Measurements from ENCODE around the gene LBHD2. TPM values are rescaled to one million over a fixed set of nuclear protein-coding genes. Genes with fewer than 3 reads are reported as not detected.

LBHD2 gene
- polyA plus RNA-seq, 1 of the 3 experiments (the other 2 are of a cell fraction), result not detected

GRCh38 chr14:103070971-103071542 is 13.0 kb upstream of the LBHD2 start:
- Histone ChIP-seq H3K79me2 (ENCODE audit: insufficient read depth) (no peaks in the 10 kb centered on the region), H3K9me2 (no peaks in the 10 kb centered on the region), H3K4me1 (ENCODE audit: control insufficient read depth in 1 of 2, insufficient read depth in 2 of 2, low read depth in 1 of 2, low read length in 1 of 2) (peaks cover 0 to 8% of the 10 kb centered on the region in 2 experiments; a peak in 1 of 4 replicates), H3K9me3 (no peaks in the 10 kb centered on the region), H3K27ac (ENCODE audit: low read depth in 2 of 2, low read length in 1 of 2) (no peak overlapping the region), H2AFZ (ENCODE audit: low read depth) (no peak overlapping the region), H3K4me3 (ENCODE audit: low read depth in 2 of 2, low read length in 1 of 2) (no peak overlapping the region), H3K4me2 (no peak overlapping the region), H4K20me1 (ENCODE audit: insufficient read depth) (no peaks in the 10 kb centered on the region), H3K27me3 (ENCODE audit: insufficient read depth) (no peaks in the 10 kb centered on the region), H3K9ac (no peak overlapping the region), H3F3A (replicated peaks; ENCODE audit: insufficient read depth) (no peaks in the 10 kb centered on the region), H3K36me3 (replicated peaks in 1 of 2; ENCODE audit: control insufficient read depth in 1 of 2, insufficient read depth in 2 of 2, low read length in 1 of 2) (no peaks in the 10 kb centered on the region)
- WGBS (ENCODE audit: low lambda C conversion rate), result 84% methylated on average over 16 of the region's 21 CpGs
- ChIA-PET CTCF (interaction anchor here (1.2 kb wide), 1 partner anchor 221 kb away, joined by 3 read pairs; no protein-coding TSS in a partner anchor), POLR2A (no interaction called here)
- DNase-seq, result no peak
- TF ChIP-seq RFX5 (IDR thresholded peaks at IDR 0.05; ENCODE audit: low read length), result no peak
- TF ChIP-seq GATA2 (CRISPR knock-in tag; IDR thresholded peaks at IDR 0.05), result no peak
- no peak for TF ChIP-seq USF2 (IDR thresholded peaks at IDR 0.05; ENCODE audit: borderline replicate concordance, low read depth, low read length)
- TF ChIP-seq JUND (IDR thresholded peaks at IDR 0.05), result no peak
- TF ChIP-seq RXRA (IDR thresholded peaks at IDR 0.05; ENCODE audit: borderline replicate concordance, low read depth), result no peak

DNA sequence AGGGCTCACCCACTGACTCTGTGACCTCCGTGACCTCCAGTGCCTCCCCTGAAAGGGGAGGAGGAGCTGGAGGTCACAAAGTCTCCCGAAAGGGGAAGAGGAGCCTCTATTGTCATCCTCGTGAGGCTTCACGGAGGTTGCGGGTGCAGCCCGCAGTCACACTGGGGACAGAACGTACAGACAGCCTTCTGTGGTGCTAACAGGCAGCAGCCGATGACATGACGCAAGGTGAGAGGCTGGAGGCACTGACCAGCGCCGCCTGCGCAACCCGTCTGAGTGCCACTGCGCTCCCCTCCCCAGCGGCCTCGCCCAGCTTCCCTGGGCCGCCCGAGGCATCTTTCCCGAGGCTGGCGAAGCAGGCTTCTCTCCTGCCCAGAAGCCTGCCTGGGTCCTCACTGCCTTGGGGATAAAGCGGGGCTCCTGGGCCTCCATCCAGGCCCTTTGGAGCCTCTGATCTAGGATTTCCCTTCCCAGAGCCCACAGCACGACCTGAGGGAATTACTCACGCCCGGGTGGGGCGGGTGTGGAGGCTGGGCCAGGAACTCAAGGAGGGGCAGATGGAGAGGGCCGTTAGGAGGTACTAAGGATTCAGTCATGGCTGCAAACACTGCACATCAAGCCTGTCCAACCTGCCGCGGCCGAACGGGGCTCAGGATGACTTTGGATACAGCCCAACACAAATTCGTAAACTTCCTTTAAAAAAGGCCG is 12.3 kb upstream of the LBHD2 start:
- Histone ChIP-seq H3K9ac (no peak overlapping the region), H3K27me3 (ENCODE audit: insufficient read depth) (no peaks in the 10 kb centered on the region), H3K4me2 (no peak overlapping the region), H3K79me2 (ENCODE audit: insufficient read depth) (no peaks in the 10 kb centered on the region), H3F3A (replicated peaks; ENCODE audit: insufficient read depth) (no peaks in the 10 kb centered on the region), H3K9me2 (no peaks in the 10 kb centered on the region), H3K4me3 (ENCODE audit: low read depth in 2 of 2, low read length in 1 of 2) (no peak overlapping the region), H4K20me1 (ENCODE audit: insufficient read depth) (no peaks in the 10 kb centered on the region), H3K27ac (ENCODE audit: low read depth in 2 of 2, low read length in 1 of 2) (no peak overlapping the region), H2AFZ (ENCODE audit: low read depth) (no peak overlapping the region), H3K36me3 (replicated peaks in 1 of 2; ENCODE audit: control insufficient read depth in 1 of 2, insufficient read depth in 2 of 2, low read length in 1 of 2) (no peaks in the 10 kb centered on the region), H3K4me1 (ENCODE audit: control insufficient read depth in 1 of 2, insufficient read depth in 2 of 2, low read depth in 1 of 2, low read length in 1 of 2) (peaks cover 0 to 8% of the 10 kb centered on the region in 2 experiments; a peak in 1 of 4 replicates), H3K9me3 (no peaks in the 10 kb centered on the region)
- TF ChIP-seq POLR2AphosphoS5 (IDR thresholded peaks at IDR 0.05; ENCODE audit: low read depth, low read length) (no peak), NRF1 (IDR thresholded peaks at IDR 0.05; ENCODE audit: low read depth, low read length) (no peak), FOSL2 (IDR thresholded peaks at IDR 0.05; ENCODE audit: borderline replicate concordance, low read depth) (no peak), RAD21 (IDR thresholded peaks at IDR 0.05; ENCODE audit: low read length) (no peak), ZBTB33 (IDR thresholded peaks at IDR 0.05; ENCODE audit: borderline replicate concordance, low read depth) (no peak), SMC3 (IDR thresholded peaks at IDR 0.05; ENCODE audit: low read depth, low read length) (no peak), MXI1 (IDR thresholded peaks at IDR 0.05; ENCODE audit: low read depth, low read length) (no peak), RXRA (IDR thresholded peaks at IDR 0.05; ENCODE audit: borderline replicate concordance, low read depth) (no peak), YY1 (IDR thresholded peaks at IDR 0.05; ENCODE audit: low read depth) (no peak), USF2 (IDR thresholded peaks at IDR 0.05; ENCODE audit: borderline replicate concordance, low read depth, low read length) (no peak), TCF12 (IDR thresholded peaks at IDR 0.05) (no peak), SIN3A (IDR thresholded peaks at IDR 0.05; ENCODE audit: borderline replicate concordance, low read depth, low read length) (no peak), JUND (IDR thresholded peaks at IDR 0.05) (no peak)
- TF ChIP-seq, protein P1, sequence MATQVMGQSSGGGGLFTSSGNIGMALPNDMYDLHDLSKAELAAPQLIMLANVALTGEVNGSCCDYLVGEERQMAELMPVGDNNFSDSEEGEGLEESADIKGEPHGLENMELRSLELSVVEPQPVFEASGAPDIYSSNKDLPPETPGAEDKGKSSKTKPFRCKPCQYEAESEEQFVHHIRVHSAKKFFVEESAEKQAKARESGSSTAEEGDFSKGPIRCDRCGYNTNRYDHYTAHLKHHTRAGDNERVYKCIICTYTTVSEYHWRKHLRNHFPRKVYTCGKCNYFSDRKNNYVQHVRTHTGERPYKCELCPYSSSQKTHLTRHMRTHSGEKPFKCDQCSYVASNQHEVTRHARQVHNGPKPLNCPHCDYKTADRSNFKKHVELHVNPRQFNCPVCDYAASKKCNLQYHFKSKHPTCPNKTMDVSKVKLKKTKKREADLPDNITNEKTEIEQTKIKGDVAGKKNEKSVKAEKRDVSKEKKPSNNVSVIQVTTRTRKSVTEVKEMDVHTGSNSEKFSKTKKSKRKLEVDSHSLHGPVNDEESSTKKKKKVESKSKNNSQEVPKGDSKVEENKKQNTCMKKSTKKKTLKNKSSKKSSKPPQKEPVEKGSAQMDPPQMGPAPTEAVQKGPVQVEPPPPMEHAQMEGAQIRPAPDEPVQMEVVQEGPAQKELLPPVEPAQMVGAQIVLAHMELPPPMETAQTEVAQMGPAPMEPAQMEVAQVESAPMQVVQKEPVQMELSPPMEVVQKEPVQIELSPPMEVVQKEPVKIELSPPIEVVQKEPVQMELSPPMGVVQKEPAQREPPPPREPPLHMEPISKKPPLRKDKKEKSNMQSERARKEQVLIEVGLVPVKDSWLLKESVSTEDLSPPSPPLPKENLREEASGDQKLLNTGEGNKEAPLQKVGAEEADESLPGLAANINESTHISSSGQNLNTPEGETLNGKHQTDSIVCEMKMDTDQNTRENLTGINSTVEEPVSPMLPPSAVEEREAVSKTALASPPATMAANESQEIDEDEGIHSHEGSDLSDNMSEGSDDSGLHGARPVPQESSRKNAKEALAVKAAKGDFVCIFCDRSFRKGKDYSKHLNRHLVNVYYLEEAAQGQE (IDR thresholded peaks at IDR 0.05; ENCODE audit: low read depth, low read length), result no peak
- ChIA-PET POLR2A (interaction anchor here (0.6 kb wide), 1 partner anchor 342 kb away, joined by 3 read pairs; no protein-coding TSS in a partner anchor), CTCF (interaction anchor here (1.0 to 1.8 kb wide), 3 partner anchors 19 to 221 kb away, joined by 3 to 6 read pairs (median 3); no protein-coding TSS in a partner anchor)
- no peak for DNase-seq
- 84% methylated on average over 18 of the region's 32 CpGs for WGBS (ENCODE audit: low lambda C conversion rate)
